HG03103 (cell line): ENCODE measurements around the gene OR8K5.
"Not testable (repeated sequence)": the region's sequence is repeated elsewhere in the genome, so short reads cannot be mapped to it uniquely, and the experiment has no call there.

Source experiments
- ATAC-seq: cut with Tn5 transposase; IDR thresholded peaks from one replicate; pipeline ENCODE4 v1.9.1; 2021; ENCODE audit warnings: low read depth; ENCODE audit not compliant: unreplicated experiment

OR8K5 gene, protein sequence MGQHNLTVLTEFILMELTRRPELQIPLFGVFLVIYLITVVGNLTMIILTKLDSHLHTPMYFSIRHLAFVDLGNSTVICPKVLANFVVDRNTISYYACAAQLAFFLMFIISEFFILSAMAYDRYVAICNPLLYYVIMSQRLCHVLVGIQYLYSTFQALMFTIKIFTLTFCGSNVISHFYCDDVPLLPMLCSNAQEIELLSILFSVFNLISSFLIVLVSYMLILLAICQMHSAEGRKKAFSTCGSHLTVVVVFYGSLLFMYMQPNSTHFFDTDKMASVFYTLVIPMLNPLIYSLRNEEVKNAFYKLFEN

DNA sequence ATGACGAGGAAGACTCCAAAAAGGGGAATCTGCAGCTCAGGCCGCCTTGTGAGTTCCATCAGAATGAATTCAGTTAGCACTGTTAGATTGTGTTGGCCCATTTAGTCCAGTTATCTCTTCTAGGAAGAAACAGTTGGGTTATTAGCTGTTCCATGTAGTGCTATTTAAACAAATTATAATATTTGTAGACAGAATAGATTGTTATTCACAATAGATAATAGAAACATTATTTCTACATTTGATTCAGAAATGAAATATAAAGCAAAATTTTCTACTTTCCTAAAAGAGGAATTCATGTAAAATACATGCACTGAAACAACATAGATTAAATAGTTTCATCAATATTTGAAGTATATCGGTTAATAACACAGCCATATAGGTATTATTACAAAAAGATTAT is at the start of gene OR8K5:
Gene OR8K5 (minus strand): TSS at position 101 of the 400 bp plus-strand sequence. CDS start 0 bp downstream, at position 101.
- no peak for ATAC-seq

DNA sequence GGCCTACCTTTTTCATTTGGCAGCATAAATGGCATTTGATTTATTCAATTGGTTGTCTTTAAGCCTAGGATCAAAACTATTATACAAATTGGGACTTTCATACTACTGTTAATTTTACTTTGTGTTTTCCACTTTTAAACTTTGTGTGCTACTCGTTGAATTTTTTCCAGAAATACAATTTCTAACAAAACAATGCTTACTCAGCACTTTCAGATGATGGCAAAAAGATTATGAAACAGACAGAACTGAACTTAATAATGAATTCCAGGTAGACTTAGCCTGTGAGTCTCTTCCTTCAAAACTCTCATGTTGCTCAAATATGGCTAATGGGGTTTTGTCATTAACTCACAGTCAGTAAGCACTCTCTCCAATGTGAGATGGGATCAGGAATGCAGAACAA is 47.7 kb upstream of the OR8K5 start:
- ATAC-seq: no peak

DNA sequence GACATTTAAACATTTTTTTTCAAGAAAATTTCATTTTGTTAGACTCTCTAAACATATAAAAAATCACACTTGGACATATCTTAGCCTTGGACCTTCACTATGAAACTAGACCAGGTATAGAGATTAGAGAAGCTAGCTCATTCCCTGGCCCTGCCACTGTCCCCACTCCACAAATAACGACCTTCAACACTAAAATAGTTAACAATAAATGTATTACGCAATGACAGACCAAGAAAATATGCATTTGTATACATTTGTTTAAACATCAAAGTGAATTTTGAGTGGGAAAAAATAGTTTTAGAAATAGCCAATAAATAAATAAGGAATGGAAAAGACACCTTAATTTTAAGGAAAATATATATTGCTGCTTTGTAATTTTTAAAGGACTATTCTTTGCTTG is 37.2 kb upstream of the OR8K5 start:
- no peak for ATAC-seq

DNA sequence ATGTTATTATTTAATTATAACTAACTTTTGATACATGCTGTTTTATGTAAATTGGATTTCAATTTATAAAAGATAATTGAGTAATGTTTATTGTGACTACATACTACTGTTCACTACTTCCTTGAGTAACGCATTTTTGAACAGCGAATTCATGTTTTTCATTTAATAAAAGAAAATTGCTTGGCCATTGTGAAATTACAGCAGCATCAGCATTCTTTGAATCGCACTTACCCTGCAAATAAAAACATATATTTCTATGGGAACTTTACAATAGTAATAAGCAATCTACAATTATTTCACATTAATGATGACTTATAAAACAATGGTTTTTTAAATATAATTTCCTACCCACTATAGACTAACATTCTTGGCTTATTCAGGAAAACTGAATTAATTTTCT is 36.6 kb upstream of the OR8K5 start:
- no peak for ATAC-seq

DNA sequence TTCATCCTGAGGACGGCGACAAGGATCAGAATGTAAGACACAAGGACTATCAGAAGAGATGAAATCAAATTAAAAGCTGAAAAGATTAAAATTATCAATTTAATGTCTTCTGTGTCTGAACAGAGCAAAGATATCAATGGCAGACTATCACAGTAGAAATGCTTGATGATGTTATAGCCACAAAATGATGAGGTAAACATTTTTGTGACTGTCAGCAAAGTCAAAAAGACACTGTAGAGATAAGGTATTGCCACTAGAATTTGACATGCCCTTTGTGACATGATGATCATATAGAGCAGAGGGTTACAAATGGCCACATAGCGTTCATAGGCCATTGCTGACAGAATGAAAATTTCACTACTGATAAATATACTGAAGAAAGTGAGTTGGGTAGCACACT is 28.5 kb upstream of the OR8K5 start:
- ATAC-seq: no peak

DNA sequence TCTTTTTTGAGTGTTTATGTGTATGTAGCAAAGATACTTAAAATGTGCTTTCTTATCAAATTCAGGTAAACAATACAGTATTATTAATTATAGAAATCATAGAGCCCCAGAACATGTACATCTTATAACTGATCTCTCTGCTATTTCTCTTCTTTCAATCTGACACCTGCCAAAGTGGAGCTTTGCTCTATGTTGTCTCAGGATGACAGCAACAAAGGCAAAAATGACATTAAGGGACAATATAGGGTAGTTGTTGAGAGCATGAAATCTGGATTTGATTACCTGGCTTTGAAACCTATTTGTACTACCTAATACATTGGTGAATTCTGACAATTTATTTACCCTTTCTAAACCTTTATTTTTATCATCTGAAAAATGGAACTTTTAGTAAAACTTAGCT is 23.3 kb upstream of the OR8K5 start:
- no peak for ATAC-seq

DNA sequence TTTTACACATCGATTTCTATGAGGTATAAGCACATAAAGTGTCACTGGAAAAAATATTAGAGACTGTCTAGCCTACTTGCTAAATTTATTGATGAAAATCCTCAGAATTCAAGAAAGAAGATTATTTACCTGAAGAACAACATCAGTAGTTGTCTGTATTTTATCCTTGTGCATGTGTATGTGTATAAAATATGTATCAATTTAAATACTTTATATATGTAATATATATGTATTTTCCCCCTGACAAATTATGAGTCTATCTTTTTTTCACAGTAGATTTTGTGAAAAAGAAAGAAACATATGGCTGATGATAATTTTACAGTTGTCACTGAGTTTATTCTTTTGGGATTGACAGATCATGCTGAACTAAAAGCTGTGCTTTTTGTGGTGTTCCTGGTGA is 16.2 kb upstream of the OR8K5 start, which contains the start of gene OR5J2:
Gene OR5J2 (plus strand): TSS at position 301 of the 400 bp plus-strand sequence. CDS start 0 bp downstream, at position 301.
- no peak for ATAC-seq

DNA sequence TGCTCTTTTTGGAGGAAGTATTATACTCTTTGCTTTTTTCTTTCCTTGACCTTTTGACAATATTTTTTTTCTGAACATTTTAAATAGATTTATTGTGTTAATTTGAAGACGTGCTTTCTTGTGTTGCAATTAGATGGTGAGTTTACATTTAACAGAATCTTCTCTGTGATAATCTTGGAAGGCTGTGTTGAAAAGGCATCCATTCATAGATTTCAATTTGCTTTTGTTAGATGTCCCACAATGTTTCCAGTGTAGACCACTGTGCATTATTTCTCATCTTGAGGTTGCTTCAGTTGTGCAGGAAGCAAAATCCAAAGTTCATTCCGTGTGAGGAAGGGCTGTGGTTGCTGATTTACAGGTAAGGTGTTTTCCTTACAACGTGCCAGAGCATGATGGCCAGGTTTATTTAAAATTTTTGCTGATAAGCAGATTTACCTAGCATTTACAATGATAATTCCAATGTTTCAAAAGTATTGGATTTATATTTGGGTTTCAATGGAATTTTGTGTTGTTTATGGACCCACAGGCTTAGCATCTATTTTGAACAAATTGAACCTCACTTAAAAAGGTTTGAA is 12.2 kb upstream of the OR8K5 start:
- no peak for ATAC-seq

DNA sequence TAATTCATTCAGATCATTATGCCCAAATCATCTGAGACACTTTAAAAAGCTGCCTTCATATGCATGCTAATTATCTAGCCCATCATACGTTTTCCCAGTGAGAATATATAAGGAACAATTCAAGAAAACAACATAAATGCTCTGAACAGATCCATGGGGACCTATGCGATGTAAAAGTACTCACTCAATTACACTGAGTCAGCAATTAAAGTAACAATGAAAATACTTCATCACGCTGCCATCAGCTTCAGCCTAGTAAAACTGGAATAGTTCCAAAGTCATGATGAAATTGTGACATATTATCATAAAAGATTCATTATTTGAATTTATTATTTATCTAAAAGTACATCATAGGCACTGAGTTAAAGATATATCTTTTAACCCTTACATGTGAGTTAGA is 3.7 kb upstream of the OR8K5 start:
- no peak for ATAC-seq

DNA sequence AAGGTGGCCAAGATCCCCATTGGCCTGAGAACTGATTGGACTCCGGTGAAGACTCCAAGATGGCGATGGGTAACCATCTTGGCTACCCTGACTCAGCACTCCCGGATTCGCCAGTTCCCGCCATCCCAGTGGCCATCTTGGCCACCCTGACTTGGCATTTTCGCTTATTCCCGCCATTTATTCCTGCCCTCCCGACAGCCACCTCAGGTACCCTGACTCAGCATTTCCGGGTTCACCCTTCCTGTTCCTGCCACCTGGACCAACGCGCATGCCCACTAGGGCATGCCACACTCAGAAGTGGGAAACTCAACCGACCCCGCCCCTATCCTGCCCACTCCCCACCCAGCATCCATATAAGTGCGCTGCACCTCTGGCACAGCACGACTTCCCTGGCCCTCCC is 7.8 kb downstream of the OR8K5 start:
- ATAC-seq: no peak

DNA sequence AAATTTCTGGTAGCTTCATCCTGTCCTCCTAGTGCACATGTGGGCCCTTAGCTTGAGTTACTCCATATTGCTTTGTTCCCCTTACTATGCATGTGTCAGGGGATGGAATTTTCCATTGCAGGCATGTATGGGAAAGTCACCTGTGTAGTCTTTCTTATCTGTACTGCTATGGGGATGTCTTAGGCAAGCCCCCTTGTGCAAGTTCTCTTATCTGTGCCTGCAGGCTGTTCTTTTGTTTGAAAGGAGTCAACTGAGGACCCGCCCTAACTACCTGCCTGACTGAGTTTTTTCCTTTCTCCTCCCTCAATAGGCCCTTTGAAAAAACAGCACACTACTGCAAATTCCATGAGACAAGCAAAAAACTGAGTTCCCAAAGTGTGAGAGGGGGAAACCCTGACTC is 8.7 kb downstream of the OR8K5 start:
- no peak for ATAC-seq

DNA sequence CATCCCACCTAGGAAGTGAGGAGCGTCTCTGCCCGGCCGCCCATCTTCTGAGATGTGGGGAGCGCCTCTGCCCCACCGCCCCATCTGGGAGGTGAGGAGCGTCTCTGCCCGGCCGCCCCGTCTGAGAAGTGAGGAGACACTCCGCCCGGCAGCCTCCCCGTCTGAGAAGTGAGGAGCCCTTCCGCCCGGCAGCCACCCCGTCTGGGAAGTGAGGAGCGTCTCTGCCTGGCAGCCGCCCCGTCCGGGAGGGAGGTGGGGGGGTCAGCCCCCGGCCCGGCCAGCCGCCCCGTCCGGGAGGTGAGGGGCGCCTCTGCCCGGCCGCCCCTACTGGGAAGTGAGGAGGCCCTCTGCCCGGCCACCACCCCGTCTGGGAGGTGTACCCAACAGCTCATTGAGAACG is 16.4 kb downstream of the OR8K5 start:
- not testable (repeated sequence) for ATAC-seq

DNA sequence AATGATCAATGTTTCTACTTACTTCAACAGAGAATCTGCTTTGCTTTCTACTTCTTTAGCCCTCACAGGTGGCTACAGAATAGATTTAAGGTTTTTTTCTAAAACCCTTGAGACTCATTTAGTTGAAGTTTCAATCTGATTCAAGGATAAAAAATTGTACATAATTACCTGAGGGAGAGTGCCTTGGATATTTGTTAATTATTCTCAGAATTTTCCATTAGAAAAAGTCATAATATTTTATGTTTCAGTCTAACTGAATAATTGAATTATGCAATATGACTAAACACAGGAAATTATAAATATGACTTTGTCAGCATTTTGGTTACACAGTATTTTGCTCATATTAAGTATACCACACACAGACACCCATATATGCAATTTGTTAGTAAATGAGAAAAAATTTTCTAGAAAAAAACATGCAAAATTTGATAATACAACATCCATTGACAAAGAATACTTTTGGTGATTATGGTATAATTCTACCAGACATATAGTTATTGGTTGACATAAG is 19.9 kb downstream of the OR8K5 start, which contains the start of gene OR8J3:
Gene OR8J3 (minus strand): TSS at position 51 of the 511 bp plus-strand sequence. CDS start 2,483 bp downstream, outside the sequence.
- no peak for ATAC-seq

DNA sequence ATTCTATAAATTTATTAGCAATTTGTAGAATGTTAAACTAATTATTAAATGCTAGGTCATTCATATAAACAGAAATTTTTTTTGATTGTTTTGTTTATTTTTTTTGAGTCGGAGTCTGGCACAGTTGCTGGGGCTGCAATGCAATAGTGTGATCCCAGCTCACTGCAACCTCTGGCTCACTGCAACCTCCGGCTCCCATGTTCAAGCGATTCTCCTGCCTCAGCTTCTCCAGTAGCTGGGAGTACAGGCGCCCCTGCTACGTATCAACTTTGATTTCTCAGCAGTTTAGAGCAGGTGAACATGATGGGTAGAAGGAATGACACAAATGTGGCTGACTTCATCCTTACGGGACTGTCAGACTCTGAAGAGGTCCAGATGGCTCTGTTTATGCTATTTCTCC is 38.0 kb downstream of the OR8K5 start, which contains the start of gene OR8H3:
Gene OR8H3 (plus strand): TSS at position 301 of the 400 bp plus-strand sequence. CDS start 0 bp downstream, at position 301.
- ATAC-seq: no peak
